Measurements from ENCODE around the gene DMRTC2.

Gene DMRTC2
- total RNA-seq, result 0 reads per million in 3 donors

GRCh38 chr19:41845001-41845050 lies at the start of gene DMRTC2:
Gene DMRTC2, plus strand, starts transcription at chr19:41845042. Its CDS starts 2,387 bp downstream, at chr19:41847429.
- no peaks in the 10 kb centered on the region for H3K4me1 ChIP-seq (ENCODE audit: control insufficient read depth, insufficient read depth, low read length, poor library complexity, severe bottlenecking)
- H3K9me3 ChIP-seq (ENCODE audit: control insufficient read depth, low read length), result no peaks in the 10 kb centered on the region
- H3K27ac ChIP-seq (ENCODE audit: insufficient read depth, low read length, poor library complexity, severe bottlenecking), result no peak within 1 kb of the TSS
- no peak for DNase-seq
- no peaks in the 10 kb centered on the region for H3K27me3 ChIP-seq (replicated peaks; ENCODE audit: control insufficient read depth, insufficient read depth, low read length, poor library complexity, severe bottlenecking)
- no peaks in the 10 kb centered on the region for H3K36me3 ChIP-seq (ENCODE audit: control insufficient read depth, insufficient read depth, low read length)
- no peak within 1 kb of the TSS for H3K4me3 ChIP-seq (ENCODE audit: insufficient read depth, low read depth, low read length, poor library complexity, severe bottlenecking)

- Histone ChIP-seq H3K9me3 (ENCODE audit: control insufficient read depth, low read length) (no peaks in the 10 kb centered on the region), H3K36me3 (ENCODE audit: control insufficient read depth, insufficient read depth, low read length) (no peaks in the 10 kb centered on the region), H3K4me1 (ENCODE audit: control insufficient read depth, insufficient read depth, low read length, poor library complexity, severe bottlenecking) (no peaks in the 10 kb centered on the region), H3K4me3 (ENCODE audit: insufficient read depth, low read depth, low read length, poor library complexity, severe bottlenecking) (no peak within 1 kb of the TSS), H3K27me3 (replicated peaks; ENCODE audit: control insufficient read depth, insufficient read depth, low read length, poor library complexity, severe bottlenecking) (no peaks in the 10 kb centered on the region), H3K27ac (ENCODE audit: insufficient read depth, low read length, poor library complexity, severe bottlenecking) (no peak within 1 kb of the TSS)
- no peak for DNase-seq
Measured at GRCh38 chr19:41796362-41796761, 48.5 kb upstream of the DMRTC2 start, which contains the start of gene CEACAM3. Gene CEACAM3, plus strand, starts transcription at chr19:41796587. Its CDS starts 91 bp downstream, at chr19:41796678.

- no peaks in the 10 kb centered on the region for H3K27me3 ChIP-seq (replicated peaks; ENCODE audit: control insufficient read depth, insufficient read depth, low read length, poor library complexity, severe bottlenecking)
- no peaks in the 10 kb centered on the region for H3K36me3 ChIP-seq (ENCODE audit: control insufficient read depth, insufficient read depth, low read length)
- no peak for DNase-seq
- H3K4me3 ChIP-seq (ENCODE audit: insufficient read depth, low read depth, low read length, poor library complexity, severe bottlenecking), result no peak overlapping the region
- H3K4me1 ChIP-seq (ENCODE audit: control insufficient read depth, insufficient read depth, low read length, poor library complexity, severe bottlenecking), result no peaks in the 10 kb centered on the region
- H3K9me3 ChIP-seq (ENCODE audit: control insufficient read depth, low read length), result no peaks in the 10 kb centered on the region
- no peak overlapping the region for H3K27ac ChIP-seq (ENCODE audit: insufficient read depth, low read length, poor library complexity, severe bottlenecking)
Measured at GRCh38 chr19:41796901-41797300, 47.9 kb upstream of the DMRTC2 start.

GRCh38 chr19:41799444-41800000 lies 45.3 kb upstream of the DMRTC2 start:
- Histone ChIP-seq H3K27me3 (replicated peaks; ENCODE audit: control insufficient read depth, insufficient read depth, low read length, poor library complexity, severe bottlenecking) (no peaks in the 10 kb centered on the region), H3K27ac (ENCODE audit: insufficient read depth, low read length, poor library complexity, severe bottlenecking) (no peak overlapping the region), H3K36me3 (ENCODE audit: control insufficient read depth, insufficient read depth, low read length) (no peaks in the 10 kb centered on the region), H3K4me3 (ENCODE audit: insufficient read depth, low read depth, low read length, poor library complexity, severe bottlenecking) (no peak overlapping the region), H3K4me1 (ENCODE audit: control insufficient read depth, insufficient read depth, low read length, poor library complexity, severe bottlenecking) (no peaks in the 10 kb centered on the region), H3K9me3 (ENCODE audit: control insufficient read depth, low read length) (no peaks in the 10 kb centered on the region)
- DNase-seq, result no peak

- Histone ChIP-seq H3K4me1 (ENCODE audit: control insufficient read depth, insufficient read depth, low read length, poor library complexity, severe bottlenecking) (no peaks in the 10 kb centered on the region), H3K27me3 (replicated peaks; ENCODE audit: control insufficient read depth, insufficient read depth, low read length, poor library complexity, severe bottlenecking) (no peaks in the 10 kb centered on the region), H3K9me3 (ENCODE audit: control insufficient read depth, low read length) (no peaks in the 10 kb centered on the region), H3K27ac (ENCODE audit: insufficient read depth, low read length, poor library complexity, severe bottlenecking) (no peak overlapping the region), H3K36me3 (ENCODE audit: control insufficient read depth, insufficient read depth, low read length) (no peaks in the 10 kb centered on the region), H3K4me3 (ENCODE audit: insufficient read depth, low read depth, low read length, poor library complexity, severe bottlenecking) (no peak overlapping the region)
- DNase-seq, result no peak
Measured at GRCh38 chr19:41801031-41801430, 43.8 kb upstream of the DMRTC2 start.

GRCh38 chr19:41801792-41802211 lies 43.0 kb upstream of the DMRTC2 start:
- no peaks in the 10 kb centered on the region for H3K27me3 ChIP-seq (replicated peaks; ENCODE audit: control insufficient read depth, insufficient read depth, low read length, poor library complexity, severe bottlenecking)
- H3K27ac ChIP-seq (ENCODE audit: insufficient read depth, low read length, poor library complexity, severe bottlenecking), result no peak overlapping the region
- H3K9me3 ChIP-seq (ENCODE audit: control insufficient read depth, low read length), result no peaks in the 10 kb centered on the region
- H3K4me1 ChIP-seq (ENCODE audit: control insufficient read depth, insufficient read depth, low read length, poor library complexity, severe bottlenecking), result no peaks in the 10 kb centered on the region
- H3K36me3 ChIP-seq (ENCODE audit: control insufficient read depth, insufficient read depth, low read length), result no peaks in the 10 kb centered on the region
- no peak for DNase-seq
- H3K4me3 ChIP-seq (ENCODE audit: insufficient read depth, low read depth, low read length, poor library complexity, severe bottlenecking), result no peak overlapping the region

- Histone ChIP-seq H3K4me3 (ENCODE audit: insufficient read depth, low read depth, low read length, poor library complexity, severe bottlenecking) (no peak overlapping the region), H3K9me3 (ENCODE audit: control insufficient read depth, low read length) (no peaks in the 10 kb centered on the region), H3K36me3 (ENCODE audit: control insufficient read depth, insufficient read depth, low read length) (no peaks in the 10 kb centered on the region), H3K27ac (ENCODE audit: insufficient read depth, low read length, poor library complexity, severe bottlenecking) (no peak overlapping the region), H3K4me1 (ENCODE audit: control insufficient read depth, insufficient read depth, low read length, poor library complexity, severe bottlenecking) (no peaks in the 10 kb centered on the region), H3K27me3 (replicated peaks; ENCODE audit: control insufficient read depth, insufficient read depth, low read length, poor library complexity, severe bottlenecking) (no peaks in the 10 kb centered on the region)
- no peak for DNase-seq
Measured at GRCh38 chr19:41802770-41803169, 42.1 kb upstream of the DMRTC2 start.

GRCh38 chr19:41804336-41804735 lies 40.5 kb upstream of the DMRTC2 start:
- no peaks in the 10 kb centered on the region for H3K4me1 ChIP-seq (ENCODE audit: control insufficient read depth, insufficient read depth, low read length, poor library complexity, severe bottlenecking)

GRCh38 chr19:41807176-41807575 lies 37.7 kb upstream of the DMRTC2 start:
- Histone ChIP-seq H3K4me3 (ENCODE audit: insufficient read depth, low read depth, low read length, poor library complexity, severe bottlenecking) (no peak overlapping the region), H3K4me1 (ENCODE audit: control insufficient read depth, insufficient read depth, low read length, poor library complexity, severe bottlenecking) (no peaks in the 10 kb centered on the region), H3K36me3 (ENCODE audit: control insufficient read depth, insufficient read depth, low read length) (no peaks in the 10 kb centered on the region), H3K27ac (ENCODE audit: insufficient read depth, low read length, poor library complexity, severe bottlenecking) (no peak overlapping the region), H3K27me3 (replicated peaks; ENCODE audit: control insufficient read depth, insufficient read depth, low read length, poor library complexity, severe bottlenecking) (no peaks in the 10 kb centered on the region), H3K9me3 (ENCODE audit: control insufficient read depth, low read length) (no peaks in the 10 kb centered on the region)
- no peak for DNase-seq

More at GRCh38 chr19:41804336-41804735, 40.5 kb upstream of the DMRTC2 start:
- H3K27ac ChIP-seq (ENCODE audit: insufficient read depth, low read length, poor library complexity, severe bottlenecking), result no peak overlapping the region
- DNase-seq, result no peak
- H3K9me3 ChIP-seq (ENCODE audit: control insufficient read depth, low read length), result no peaks in the 10 kb centered on the region
- H3K36me3 ChIP-seq (ENCODE audit: control insufficient read depth, insufficient read depth, low read length), result no peaks in the 10 kb centered on the region
- H3K27me3 ChIP-seq (replicated peaks; ENCODE audit: control insufficient read depth, insufficient read depth, low read length, poor library complexity, severe bottlenecking), result no peaks in the 10 kb centered on the region
- H3K4me3 ChIP-seq (ENCODE audit: insufficient read depth, low read depth, low read length, poor library complexity, severe bottlenecking), result no peak overlapping the region

GRCh38 chr19:41808663-41809566 lies 35.9 kb upstream of the DMRTC2 start:
- no peak for DNase-seq
- no peak overlapping the region for H3K4me3 ChIP-seq (ENCODE audit: insufficient read depth, low read depth, low read length, poor library complexity, severe bottlenecking)
- H3K9me3 ChIP-seq (ENCODE audit: control insufficient read depth, low read length), result no peaks in the 10 kb centered on the region
- no peaks in the 10 kb centered on the region for H3K36me3 ChIP-seq (ENCODE audit: control insufficient read depth, insufficient read depth, low read length)
- no peak overlapping the region for H3K27ac ChIP-seq (ENCODE audit: insufficient read depth, low read length, poor library complexity, severe bottlenecking)
- no peaks in the 10 kb centered on the region for H3K27me3 ChIP-seq (replicated peaks; ENCODE audit: control insufficient read depth, insufficient read depth, low read length, poor library complexity, severe bottlenecking)
- no peaks in the 10 kb centered on the region for H3K4me1 ChIP-seq (ENCODE audit: control insufficient read depth, insufficient read depth, low read length, poor library complexity, severe bottlenecking)
